ENCODE results near the gene WDFY4.

DNA sequence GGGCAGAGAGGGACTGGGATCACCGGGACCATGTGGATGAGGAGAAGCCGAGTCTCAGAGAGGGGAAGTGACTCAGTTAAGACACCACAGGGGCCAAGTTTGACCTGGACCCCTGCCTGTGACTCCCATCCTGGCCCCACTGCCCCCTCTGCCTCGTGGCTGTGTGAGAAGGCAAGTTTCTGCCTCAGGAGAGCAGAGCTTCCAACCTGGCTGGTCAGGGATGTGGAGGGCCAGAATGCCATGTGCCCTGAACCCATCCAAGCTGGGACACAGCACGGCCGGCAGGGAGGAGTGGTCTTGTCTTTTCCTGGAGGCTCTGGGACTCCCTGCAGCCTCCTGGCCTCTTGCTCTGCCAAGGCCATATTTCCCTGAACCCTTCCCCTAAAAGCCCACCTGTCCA lies 19.5 kb downstream of the WDFY4 start:
- TF ChIP-seq, protein P1, sequence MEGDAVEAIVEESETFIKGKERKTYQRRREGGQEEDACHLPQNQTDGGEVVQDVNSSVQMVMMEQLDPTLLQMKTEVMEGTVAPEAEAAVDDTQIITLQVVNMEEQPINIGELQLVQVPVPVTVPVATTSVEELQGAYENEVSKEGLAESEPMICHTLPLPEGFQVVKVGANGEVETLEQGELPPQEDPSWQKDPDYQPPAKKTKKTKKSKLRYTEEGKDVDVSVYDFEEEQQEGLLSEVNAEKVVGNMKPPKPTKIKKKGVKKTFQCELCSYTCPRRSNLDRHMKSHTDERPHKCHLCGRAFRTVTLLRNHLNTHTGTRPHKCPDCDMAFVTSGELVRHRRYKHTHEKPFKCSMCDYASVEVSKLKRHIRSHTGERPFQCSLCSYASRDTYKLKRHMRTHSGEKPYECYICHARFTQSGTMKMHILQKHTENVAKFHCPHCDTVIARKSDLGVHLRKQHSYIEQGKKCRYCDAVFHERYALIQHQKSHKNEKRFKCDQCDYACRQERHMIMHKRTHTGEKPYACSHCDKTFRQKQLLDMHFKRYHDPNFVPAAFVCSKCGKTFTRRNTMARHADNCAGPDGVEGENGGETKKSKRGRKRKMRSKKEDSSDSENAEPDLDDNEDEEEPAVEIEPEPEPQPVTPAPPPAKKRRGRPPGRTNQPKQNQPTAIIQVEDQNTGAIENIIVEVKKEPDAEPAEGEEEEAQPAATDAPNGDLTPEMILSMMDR (IDR thresholded peaks at IDR 0.05): no peak
- no peak for TF ChIP-seq POLR2A (IDR thresholded peaks at IDR 0.05)
